Stimulated activated naive CD8-positive, alpha-beta T cell treated with anti-CD3 and anti-CD28 coated beads, Interleukin-15, amount 100 ng/mL, for 72 hours (primary cell): Measurements from ENCODE around the gene COL23A1.

Experiments
- ATAC-seq: fragments of 150-1000 bp; cut with Tn5 transposase; 2 replicates; pipeline ENCODE4 v1.10.0; 2021; ENCODE audit warnings: mild to moderate bottlenecking, moderate library complexity
- DNase-seq, 2 donors: peaks; one replicate each; pipeline ENCODE4 v3.0.0; 2021 to 2022
- H3K27ac Mint-ChIP-seq, 2 donors: one replicate each; pipeline ENCODE4 v1.8.0; 2022; ENCODE audit warnings: mild to moderate bottlenecking in 2 of 2, mixed read lengths in 2 of 2, moderate library complexity in 2 of 2
- H3K27me3 Mint-ChIP-seq: one replicate; pipeline ENCODE4 v1.8.0; 2022; ENCODE audit warnings: mixed read lengths
- H3K4me1 Mint-ChIP-seq: one replicate; pipeline ENCODE4 v1.8.0; 2022; ENCODE audit warnings: mild to moderate bottlenecking, mixed read lengths
- H3K4me3 Mint-ChIP-seq, 2 donors: one replicate each; pipeline ENCODE4 v1.8.0; 2022; ENCODE audit warnings: mild to moderate bottlenecking in 2 of 2, mixed read lengths in 2 of 2, moderate library complexity in 1 of 2
- H3K9me3 Mint-ChIP-seq, 2 donors: one replicate each; pipeline ENCODE4 v1.8.0; 2022; ENCODE audit warnings: mixed read lengths in 2 of 2

COL23A1 gene

DNA sequence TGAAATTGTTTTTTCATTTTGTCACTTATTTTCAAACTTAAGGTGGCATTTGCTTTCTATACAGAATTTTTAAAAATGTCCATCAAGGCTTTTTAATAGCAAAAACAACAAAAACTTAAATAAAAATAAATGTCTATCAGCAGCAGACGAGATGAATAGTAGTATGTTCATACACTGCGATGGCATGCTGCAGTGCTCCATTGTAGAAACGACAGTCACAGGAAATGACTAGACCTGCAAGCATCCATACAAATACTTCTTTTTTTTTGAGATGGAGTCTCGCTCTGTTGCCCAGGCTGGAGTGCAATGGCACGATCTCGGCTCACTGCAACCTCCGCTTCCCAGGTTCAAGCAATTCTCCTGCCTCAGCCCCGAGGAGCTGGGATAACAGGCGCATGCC is 41.4 kb downstream of the COL23A1 start:
- ATAC-seq = no peak
- Mint-ChIP-seq H3K9me3 (no peaks in the 10 kb centered on the region), H3K27me3 (no peaks in the 10 kb centered on the region), H3K27ac (no peak overlapping the region), H3K4me1 (no peaks in the 10 kb centered on the region), H3K4me3 (no peak overlapping the region)
- DNase-seq = no peak

DNA sequence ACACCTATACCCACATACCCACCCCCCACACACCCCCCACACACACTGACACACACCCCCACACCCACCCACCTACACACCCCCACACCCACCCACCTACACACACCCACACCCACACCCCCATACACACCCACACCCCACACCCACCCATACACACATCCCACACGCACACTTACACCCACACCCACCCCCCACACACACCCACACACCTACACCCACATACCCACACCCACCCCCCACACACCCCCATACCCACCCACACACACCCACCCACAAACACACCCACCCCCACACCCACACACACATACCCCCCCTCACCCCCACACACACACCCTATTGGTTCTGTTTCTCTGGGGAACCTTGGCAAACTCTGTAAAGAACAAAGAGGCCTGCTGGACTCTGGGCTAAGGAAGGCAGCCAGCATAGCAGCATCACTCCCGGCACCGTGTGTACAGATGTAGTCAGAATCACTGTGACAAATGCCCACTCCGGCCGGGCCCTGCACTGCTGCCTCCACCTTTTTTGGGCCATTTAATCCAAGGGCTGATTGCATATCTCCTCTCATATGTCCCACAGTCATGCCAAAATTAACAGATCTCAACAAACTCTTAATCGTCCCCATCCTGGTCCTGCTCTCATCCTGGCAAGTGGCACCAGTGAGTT is 42.3 kb downstream of the COL23A1 start:
- Mint-ChIP-seq H3K27ac (peak overlapping the region in 1 of 2 donors; percentile 93), H3K9me3 (no peaks in the 10 kb centered on the region), H3K4me3 (no peak overlapping the region), H3K27me3 (no peaks in the 10 kb centered on the region), H3K4me1 (no peaks in the 10 kb centered on the region)
- DNase-seq = no peak
- peak; percentile 80 for ATAC-seq

DNA sequence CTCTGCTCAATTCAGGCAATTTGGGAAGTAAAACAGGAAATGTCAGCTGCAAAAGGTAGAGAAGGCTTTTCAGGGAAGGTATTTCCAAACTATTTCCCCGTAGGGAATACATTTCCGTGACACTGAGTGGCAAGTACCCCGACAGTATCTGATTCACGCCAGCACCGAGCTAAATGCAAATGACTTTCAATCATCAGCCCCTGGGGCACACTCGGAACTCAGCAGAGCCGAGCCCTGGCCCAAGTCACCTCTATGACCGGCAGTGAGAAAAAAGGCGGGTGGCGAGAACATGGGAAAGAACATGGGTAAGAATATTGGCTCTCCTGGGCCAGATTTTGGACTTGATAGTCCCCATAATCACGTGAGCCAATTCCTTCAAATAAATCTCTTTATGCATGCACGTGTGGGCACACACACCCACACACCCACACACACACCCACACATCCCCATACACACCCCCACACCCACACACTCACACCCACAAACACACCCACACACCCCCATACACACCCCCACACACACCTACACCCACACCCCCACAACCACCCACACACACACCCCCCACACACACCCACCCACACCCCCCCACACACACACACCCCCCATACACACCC is 43.0 kb downstream of the COL23A1 start:
- peak overlapping the region; percentile 33 to 63 for H3K27ac Mint-ChIP-seq
- no peaks in the 10 kb centered on the region for H3K4me1 Mint-ChIP-seq
- DNase-seq = no peak

DNA sequence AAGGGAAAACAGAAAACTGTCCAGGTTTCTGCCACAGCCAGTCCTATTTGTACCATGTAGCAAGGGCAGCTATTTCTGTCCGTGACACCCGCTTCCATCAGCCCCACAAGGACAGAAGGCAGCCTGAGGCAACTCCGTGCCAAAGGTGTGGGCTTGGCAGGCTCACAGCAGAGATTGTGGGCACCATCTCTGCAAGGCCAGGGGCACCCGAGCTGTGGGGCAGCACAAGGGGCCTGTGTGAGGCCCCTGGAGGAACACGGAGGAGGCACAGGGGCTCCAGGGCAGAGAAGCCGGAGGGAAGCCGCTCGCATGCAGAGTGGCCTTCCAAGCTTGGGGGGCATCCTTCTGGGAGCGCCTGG is 43.5 kb downstream of the COL23A1 start:
- ATAC-seq = no peak
- DNase-seq = no peak
- no peak overlapping the region for H3K4me3 Mint-ChIP-seq
- H3K27ac Mint-ChIP-seq = no peak overlapping the region
- H3K4me1 Mint-ChIP-seq = no peaks in the 10 kb centered on the region
- H3K27me3 Mint-ChIP-seq = no peaks in the 10 kb centered on the region
- no peaks in the 10 kb centered on the region for H3K9me3 Mint-ChIP-seq

More for the DNA sequence above, 43.0 kb downstream of the COL23A1 start:
- Mint-ChIP-seq H3K9me3 (no peaks in the 10 kb centered on the region), H3K27me3 (no peaks in the 10 kb centered on the region), H3K4me3 (no peak overlapping the region)
- peak; percentile 21 for ATAC-seq

DNA sequence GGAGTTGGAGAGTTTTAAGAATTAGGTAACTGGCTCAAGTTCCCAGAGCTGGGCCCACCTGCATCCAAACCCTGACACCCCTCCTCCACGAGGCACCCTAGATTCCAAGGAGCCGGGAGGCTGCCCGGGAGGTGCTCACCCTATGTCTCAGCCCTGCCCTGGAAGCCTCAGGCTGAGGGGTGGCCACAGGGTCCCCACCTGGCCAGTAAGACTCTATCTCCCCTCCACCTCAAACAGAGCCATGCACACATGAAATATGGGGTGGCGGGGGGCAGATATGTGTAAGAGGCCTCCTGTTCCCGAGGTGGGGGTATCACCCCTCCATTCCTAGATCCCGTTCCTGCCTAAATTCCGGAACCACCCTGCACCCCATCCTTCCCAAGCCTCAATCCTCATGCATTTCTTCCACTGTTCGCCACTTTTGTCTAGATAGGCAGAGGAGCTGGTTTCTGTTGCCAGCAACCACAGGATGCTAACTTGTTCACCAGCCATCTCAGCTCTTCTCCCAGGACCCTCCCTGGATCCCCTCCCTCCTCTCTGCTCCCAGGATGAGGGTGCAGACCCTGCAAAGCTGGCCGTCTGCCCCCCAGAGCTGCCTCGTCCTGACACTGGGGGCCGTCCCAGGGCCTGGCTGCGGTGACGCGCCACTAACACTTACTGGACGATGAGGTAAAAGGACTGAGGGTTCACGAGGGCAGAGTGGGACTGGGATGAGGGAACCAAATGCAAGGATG is 44.1 kb downstream of the COL23A1 start:
- ATAC-seq (no peak), DNase-seq (no peak)
- no peaks in the 10 kb centered on the region for H3K4me1 Mint-ChIP-seq
- no peaks in the 10 kb centered on the region for H3K9me3 Mint-ChIP-seq
- H3K27me3 Mint-ChIP-seq = no peaks in the 10 kb centered on the region
- H3K27ac Mint-ChIP-seq = no peak overlapping the region
- no peak overlapping the region for H3K4me3 Mint-ChIP-seq

DNA sequence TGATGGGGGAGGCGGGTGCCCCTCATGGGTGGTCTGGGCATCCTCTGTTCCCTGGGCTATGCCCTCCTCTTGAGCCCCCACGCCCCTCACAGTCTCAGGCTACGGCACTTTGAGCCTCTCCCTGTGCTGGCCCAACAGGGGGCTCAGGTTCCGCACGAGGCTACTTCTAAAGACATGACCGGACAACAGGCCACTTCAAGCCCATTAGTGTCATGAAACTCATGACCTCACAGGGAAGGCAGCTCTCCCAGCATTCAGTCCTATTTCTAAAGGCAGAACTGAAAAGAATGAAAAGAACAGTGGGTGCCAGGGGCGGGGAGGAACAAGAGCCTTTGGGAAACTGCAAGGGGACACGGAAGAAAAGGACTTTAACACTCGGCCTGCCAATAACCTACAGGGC is 45.0 kb downstream of the COL23A1 start:
- H3K9me3 Mint-ChIP-seq = no peaks in the 10 kb centered on the region
- no peak overlapping the region for H3K27ac Mint-ChIP-seq
- no peaks in the 10 kb centered on the region for H3K27me3 Mint-ChIP-seq
- no peak overlapping the region for H3K4me3 Mint-ChIP-seq
- no peak for ATAC-seq
- DNase-seq = no peak
- H3K4me1 Mint-ChIP-seq = no peaks in the 10 kb centered on the region

DNA sequence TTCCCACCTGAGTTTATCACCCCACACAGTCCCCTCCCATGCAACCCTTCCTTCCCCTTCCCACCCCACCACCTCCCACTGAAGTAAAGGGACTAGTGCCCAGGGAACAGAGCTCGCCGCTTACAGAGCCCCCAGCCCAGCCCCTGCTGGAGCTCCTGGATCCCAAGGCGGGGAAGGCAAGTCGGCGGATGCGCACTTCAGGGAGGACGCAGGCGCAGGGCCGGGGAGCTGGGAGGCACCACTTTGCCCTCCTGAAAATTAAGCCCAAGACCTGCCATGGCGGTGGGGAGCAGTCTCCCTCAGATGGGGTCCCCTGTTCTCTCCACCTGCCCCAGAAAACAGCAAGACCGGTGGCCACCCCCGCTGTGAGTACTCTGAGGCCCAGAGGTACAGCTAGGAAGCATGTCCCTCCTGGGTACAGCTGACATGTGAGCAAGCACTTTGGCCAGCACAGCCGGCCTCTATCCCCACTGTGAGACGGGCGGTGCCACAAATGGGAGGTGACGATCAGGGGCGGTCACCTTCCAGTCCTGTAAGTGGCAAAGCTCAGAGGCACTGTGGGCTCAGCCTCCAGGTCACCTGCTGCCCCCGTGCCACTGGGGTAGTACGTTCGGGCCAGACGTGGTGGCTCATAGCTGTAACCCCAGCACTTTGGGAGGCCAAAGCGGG is 45.9 kb downstream of the COL23A1 start:
- no peaks in the 10 kb centered on the region for H3K9me3 Mint-ChIP-seq
- H3K27ac Mint-ChIP-seq = no peak overlapping the region
- no peak for ATAC-seq
- H3K4me1 Mint-ChIP-seq = no peaks in the 10 kb centered on the region
- no peaks in the 10 kb centered on the region for H3K27me3 Mint-ChIP-seq
- H3K4me3 Mint-ChIP-seq = no peak overlapping the region
- no peak for DNase-seq

DNA sequence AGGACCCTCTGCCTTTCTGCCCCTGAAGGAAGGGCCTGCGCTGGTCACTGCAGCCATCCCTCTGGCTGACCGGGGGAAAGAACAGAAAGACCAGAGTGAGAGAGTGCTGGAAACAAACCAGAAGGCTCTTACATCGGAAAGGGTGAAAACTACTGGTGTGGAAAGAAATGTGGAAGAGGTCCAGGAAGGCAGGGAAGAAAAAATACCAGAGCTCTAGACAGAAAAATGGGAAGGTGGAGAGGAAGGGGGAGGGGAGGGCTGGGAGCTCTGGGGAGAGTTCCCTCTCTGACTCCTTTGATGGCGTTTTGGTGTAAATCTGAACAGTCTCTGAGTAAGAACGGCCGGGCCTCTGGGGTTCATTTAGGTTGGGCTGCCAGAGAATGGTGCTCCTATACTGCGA is 47.7 kb downstream of the COL23A1 start:
- H3K4me1 Mint-ChIP-seq = no peaks in the 10 kb centered on the region
- DNase-seq (no peak), ATAC-seq (no peak)
- no peaks in the 10 kb centered on the region for H3K9me3 Mint-ChIP-seq
- H3K27me3 Mint-ChIP-seq = no peaks in the 10 kb centered on the region
- no peak overlapping the region for H3K27ac Mint-ChIP-seq
- no peak overlapping the region for H3K4me3 Mint-ChIP-seq

DNA sequence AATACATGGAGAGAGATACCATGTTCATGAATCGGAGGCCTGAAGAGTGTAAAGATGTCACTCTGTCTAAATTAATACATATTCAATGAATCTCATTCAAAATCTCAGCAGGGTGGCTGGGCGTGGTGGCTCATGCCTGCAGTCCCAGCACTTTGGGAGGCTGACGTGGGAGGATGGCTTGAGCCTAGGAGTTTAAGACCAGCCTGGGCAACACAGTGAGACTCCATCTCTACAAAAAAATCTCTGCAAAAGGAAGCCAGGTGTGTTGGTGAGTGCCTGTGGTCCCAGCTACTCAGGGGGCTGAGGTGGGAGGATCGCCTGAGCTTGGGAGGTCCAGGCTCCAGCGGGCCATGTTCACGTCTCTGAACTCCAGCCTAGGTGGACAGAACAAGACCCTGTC is 49.7 kb downstream of the COL23A1 start:
- no peaks in the 10 kb centered on the region for H3K9me3 Mint-ChIP-seq
- H3K4me1 Mint-ChIP-seq = no peaks in the 10 kb centered on the region
- H3K27me3 Mint-ChIP-seq = no peaks in the 10 kb centered on the region
- DNase-seq (no peak), ATAC-seq (no peak)
- H3K27ac Mint-ChIP-seq = no peak overlapping the region
- H3K4me3 Mint-ChIP-seq = no peak overlapping the region

DNA sequence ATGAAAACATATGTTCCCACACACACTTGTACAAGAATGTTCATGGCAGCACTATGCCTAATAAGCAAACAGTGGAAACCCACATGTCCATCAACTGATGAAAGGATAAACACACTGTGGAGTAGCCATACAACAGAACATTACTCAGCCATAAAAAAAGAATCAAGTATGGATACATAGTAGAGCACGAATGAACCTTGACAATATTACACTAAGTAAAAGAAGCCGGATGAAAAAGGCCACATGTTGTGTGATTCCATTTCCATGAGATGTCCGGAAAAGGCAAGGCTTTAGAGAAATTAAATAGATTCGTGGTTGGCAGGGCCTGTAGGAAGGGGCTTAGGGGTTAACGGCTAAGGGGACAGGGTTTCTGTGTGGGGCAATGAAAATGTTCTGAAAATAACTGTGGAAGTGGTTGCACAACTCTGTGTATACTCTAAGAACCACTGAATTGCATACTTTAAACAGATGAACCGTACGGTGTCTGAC is 51.4 kb downstream of the COL23A1 start:
- ATAC-seq (no peak), DNase-seq (no peak)
- H3K4me3 Mint-ChIP-seq = no peak overlapping the region
- H3K27ac Mint-ChIP-seq = no peak overlapping the region
- H3K9me3 Mint-ChIP-seq = no peaks in the 10 kb centered on the region
- H3K4me1 Mint-ChIP-seq = no peaks in the 10 kb centered on the region
- no peaks in the 10 kb centered on the region for H3K27me3 Mint-ChIP-seq

DNA sequence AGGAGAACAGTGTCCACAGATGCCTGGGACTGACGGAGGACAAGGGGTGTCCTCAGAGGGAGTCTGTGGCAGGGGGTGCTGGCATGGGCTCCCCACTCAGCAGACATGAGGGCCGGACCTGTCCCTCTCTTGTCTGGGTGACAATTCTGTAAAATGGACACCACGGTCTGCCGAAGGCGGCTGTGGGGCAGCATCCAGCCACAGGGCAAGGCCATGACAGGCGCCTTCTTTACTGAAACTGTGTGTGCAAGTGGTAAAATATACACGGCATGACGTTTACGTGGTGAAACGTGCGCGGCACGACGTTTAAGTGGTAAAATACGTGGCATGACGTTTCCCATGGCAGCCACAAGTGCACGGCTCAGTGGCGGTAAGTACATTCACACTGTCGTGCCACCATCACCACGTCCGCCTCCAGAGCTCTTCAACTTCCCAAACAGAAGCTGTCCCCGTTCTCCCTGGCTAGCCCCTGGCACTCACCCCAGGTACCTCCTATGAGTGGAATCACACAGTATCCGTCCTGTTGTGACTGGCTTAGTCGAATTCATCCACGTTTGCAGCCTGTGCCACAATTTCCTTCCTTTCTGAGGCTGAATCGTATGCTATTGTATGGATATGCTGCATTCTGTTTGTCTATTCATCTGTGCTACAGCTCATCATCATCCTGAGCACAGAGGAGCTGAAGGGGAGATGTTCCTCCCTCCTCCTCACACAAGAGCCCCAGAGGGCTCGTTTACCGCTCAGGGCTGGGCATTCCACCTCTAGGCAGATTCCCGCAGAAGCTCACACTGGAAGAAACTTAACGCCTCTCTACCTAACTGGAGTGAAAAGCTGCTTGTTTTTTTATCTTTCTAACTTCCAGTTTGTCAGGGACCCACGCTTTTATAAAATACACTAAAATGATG is 52.5 kb downstream of the COL23A1 start:
- Mint-ChIP-seq H3K27ac (peak overlapping the region in 1 of 2 donors; percentile 7), H3K27me3 (no peaks in the 10 kb centered on the region), H3K4me1 (no peaks in the 10 kb centered on the region), H3K4me3 (no peak overlapping the region), H3K9me3 (no peaks in the 10 kb centered on the region)
- ATAC-seq (no peak), DNase-seq (no peak)

DNA sequence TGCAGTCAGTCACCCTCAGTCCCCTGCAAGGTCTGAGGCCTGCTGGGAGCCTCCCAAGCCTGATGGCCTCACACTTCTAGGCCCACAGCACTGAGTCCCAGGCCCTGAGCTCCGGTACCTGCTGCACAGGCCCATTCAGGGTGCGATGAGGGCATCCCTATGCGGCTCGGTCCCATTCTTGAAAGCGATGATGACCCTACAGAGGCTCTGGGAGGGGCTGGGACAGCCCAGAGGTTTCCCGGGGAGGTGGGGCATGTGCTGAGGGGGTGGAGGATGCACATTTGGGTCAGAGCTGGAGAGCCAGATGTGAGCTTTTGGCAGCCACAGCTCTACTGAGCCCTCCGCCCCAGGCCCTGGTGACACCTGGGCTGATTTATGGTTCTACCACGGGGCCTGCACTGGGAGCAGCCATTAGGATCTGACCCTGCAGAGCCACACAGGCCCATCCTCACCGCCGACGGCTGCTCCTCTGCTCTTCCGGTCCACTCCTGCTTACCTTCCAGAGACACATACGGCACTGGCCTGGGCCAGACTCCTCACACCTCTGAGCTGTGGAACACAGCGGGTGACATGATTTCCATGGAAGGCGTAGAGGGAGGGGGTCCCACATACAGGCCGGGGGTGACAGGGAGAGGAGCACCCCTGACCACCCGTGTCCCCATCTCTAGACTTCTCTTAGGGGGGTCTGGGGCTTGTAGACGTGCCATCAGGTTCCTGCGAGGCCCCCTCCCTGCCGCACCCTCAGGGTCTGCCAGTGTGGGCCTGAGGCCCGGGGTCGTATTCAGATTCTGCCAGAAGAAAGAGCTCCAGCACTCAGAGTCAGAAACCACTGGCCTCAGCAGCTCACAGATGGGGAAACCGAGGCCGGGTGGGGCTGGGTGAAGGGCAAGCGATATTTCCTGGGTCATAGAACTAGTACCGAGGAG is 53.4 kb downstream of the COL23A1 start:
- no peaks in the 10 kb centered on the region for H3K4me1 Mint-ChIP-seq
- no peaks in the 10 kb centered on the region for H3K27me3 Mint-ChIP-seq
- ATAC-seq (peak; percentile 26), DNase-seq (no peak)
- H3K4me3 Mint-ChIP-seq = no peak overlapping the region
- H3K9me3 Mint-ChIP-seq = no peaks in the 10 kb centered on the region
- peak overlapping the region in 1 of 2 donors; percentile 34 for H3K27ac Mint-ChIP-seq

DNA sequence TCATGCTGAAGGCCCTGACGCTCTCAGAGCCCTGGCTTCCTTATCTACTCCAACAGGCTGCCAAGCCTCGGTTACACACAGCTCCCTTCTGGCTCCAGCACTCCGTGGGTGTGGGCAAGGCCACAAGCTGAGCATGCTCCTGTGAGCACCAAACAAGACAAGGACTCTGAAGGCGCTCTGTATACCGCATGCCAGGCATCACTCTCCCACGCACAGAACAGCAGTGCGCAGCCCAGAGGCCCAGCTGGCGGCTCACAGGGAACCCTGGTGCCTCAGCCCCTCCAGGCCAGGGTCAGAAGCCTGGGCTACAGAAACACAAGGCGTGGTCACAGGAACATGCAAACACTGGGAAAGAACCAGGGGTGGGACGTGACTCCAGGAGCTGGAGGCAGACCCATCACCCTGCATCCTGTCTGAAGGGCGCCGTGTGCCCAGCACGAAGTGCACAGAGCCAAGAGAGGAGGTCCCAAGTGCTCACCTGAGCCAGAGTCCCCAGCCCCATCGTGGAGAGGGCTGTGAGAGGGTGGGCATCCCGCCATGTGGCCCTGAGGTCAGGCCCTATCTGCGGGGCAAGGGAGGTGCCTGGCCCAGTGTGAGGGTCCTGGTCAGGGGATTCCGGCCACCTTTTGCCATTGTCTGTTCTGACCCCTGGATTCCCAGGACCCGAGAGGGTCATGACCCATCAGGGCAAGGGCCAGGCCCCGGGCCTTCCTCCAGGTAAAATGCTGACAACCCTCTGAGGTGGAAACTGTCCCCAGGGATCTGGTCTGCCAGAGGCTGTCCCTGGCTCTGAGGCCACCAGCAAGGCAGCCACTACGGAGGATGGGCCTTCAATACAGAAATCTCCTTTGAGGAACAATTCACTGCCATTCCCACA is 54.7 kb downstream of the COL23A1 start:
- H3K4me3 Mint-ChIP-seq = no peak overlapping the region
- H3K27ac Mint-ChIP-seq = no peak overlapping the region
- DNase-seq (no peak), ATAC-seq (no peak)
- H3K27me3 Mint-ChIP-seq = no peaks in the 10 kb centered on the region
- H3K9me3 Mint-ChIP-seq = no peaks in the 10 kb centered on the region
- no peaks in the 10 kb centered on the region for H3K4me1 Mint-ChIP-seq
